ENCODE results near the gene MS4A6E.

GRCh38 chr11:60363542-60364470 lies 36.8 kb downstream of the MS4A6E start:
- TF ChIP-seq CTCF (conservative IDR thresholded peaks at IDR 0.05; ENCODE audit: low read depth, low read length), result peak; percentile 84
- TF ChIP-seq EZH2 (IDR thresholded peaks at IDR 0.05; ENCODE audit: borderline replicate concordance, low read depth, low read length, poor library complexity, severe bottlenecking), result no peak

Data from A673 (cell line).